Brain pericyte (primary cell): ENCODE data around the gene SLX4.

ENCODE experiments used
- DNase-seq: peaks from one replicate; pipeline ENCODE4 v3.0.0-alpha.2; 2012; ENCODE audit warnings: low read depth, low spot score

Gene SLX4

GRCh38 chr16:3601614-3602319 is 9.6 kb downstream of the SLX4 start:
- no peak for DNase-seq

GRCh38 chr16:3599922-3600321 is 11.5 kb downstream of the SLX4 start:
- DNase-seq: no peak

GRCh38 chr16:3599121-3599520 is 12.3 kb downstream of the SLX4 start:
- no peak for DNase-seq

GRCh38 chr16:3598236-3598635 is 13.2 kb downstream of the SLX4 start:
- DNase-seq: no peak

GRCh38 chr16:3597676-3598075 is 13.7 kb downstream of the SLX4 start:
- DNase-seq: no peak

GRCh38 chr16:3597226-3597625 is 14.2 kb downstream of the SLX4 start:
- DNase-seq: no peak

- no peak for DNase-seq
These were observed 15.1 kb downstream of the SLX4 start for GRCh38 chr16:3596101-3596861.

GRCh38 chr16:3595521-3596021 is 15.8 kb downstream of the SLX4 start:
- no peak for DNase-seq

- DNase-seq: no peak
These were observed 16.3 kb downstream of the SLX4 start for GRCh38 chr16:3595110-3595486.

- DNase-seq: no peak
These were observed 16.9 kb downstream of the SLX4 start for GRCh38 chr16:3594316-3595109.

- DNase-seq: no peak
These were observed 18.8 kb downstream of the SLX4 start for GRCh38 chr16:3592559-3592958.

- no peak for DNase-seq
These were observed 19.4 kb downstream of the SLX4 start for GRCh38 chr16:3591991-3592390.

- no peak for DNase-seq
These were observed 20.0 kb downstream of the SLX4 start for GRCh38 chr16:3591436-3591803.

- DNase-seq: no peak
These were observed 20.5 kb downstream of the SLX4 start for GRCh38 chr16:3590736-3591435.

- no peak for DNase-seq
These were observed 21.3 kb downstream of the SLX4 start for GRCh38 chr16:3589991-3590701.

- DNase-seq: no peak
These were observed 21.9 kb downstream of the SLX4 start for GRCh38 chr16:3589441-3589921.

GRCh38 chr16:3589001-3589400 is 22.4 kb downstream of the SLX4 start:
- no peak for DNase-seq

- DNase-seq: no peak
These were observed 23.8 kb downstream of the SLX4 start for GRCh38 chr16:3587547-3588110.

- DNase-seq: no peak
These were observed 27.0 kb downstream of the SLX4 start for GRCh38 chr16:3584412-3584811.

GRCh38 chr16:3583303-3584038 is 27.9 kb downstream of the SLX4 start:
- DNase-seq: no peak
